ENCODE measurements around the gene TXNDC11.

TXNDC11 gene

DNA sequence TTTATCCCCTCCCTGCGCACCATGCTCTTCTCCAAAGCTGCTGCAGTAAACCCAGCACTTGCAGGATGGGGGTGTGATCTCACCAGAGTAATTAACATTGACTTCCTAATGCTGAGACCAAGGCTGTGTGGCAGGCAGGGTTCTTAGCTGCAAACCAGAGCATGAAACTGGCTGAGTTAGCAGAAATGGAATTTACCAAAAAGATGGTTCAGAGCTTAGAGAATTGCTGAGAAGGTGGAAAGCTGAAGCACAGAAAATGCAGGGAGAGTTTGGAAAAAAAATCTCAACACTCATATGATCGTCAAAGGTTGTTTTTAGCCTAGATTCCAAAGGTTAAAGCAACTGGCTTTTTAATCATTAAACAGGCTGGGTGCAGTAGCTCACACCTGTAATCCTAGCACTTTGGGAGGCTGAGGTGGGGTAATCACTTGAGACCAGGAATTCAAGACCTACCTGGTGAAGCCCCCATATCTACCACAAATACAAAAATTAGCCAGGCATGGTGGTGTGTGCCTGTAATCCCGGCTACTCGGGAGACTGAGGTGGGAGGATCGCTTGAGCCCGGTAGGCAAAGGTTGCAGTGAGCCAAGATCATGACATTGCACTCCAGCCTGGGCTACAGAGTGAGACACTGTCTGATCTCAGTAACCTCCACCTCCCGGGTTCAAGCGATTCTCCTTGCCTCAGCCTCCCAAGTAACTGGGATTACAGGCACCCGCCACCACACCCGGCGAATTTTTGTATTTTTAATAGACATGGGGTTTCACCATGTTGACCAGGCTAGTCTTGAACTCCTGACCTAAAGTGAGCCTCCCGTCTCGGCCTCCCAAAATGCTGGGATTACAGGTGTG lies 6.0 kb upstream of the TXNDC11 start:
- no peak for DNase-seq

GRCh38 chr16:11747949-11748403 lies 5.3 kb upstream of the TXNDC11 start:
- no peak for DNase-seq

GRCh38 chr16:11744075-11744470 lies 1.4 kb upstream of the TXNDC11 start:
- DNase-seq: no peak

GRCh38 chr16:11743308-11744074 lies 834 bp upstream of the TXNDC11 start:
- DNase-seq: no peak

DNA sequence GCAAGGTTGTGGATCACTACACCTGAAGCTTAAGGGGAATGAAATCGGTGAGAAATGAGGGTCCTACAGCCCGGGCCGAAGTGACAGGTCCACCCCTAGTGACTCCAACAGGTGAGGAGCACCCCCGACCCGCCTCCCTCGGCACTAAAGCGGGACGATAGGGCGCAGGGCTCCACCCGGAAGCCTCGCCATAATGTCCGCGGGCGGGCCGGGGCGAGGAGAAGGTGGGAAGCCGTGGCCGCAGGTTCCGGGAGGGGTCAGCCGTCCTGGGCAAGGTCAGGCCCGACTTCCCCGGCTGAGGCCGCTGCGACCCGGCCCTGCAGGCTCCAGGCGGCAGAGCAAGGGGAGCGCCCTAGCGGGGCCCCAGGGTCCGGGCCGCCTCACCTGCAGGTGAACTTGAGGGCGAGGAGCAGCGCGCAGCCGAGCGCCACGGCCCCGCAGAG lies 543 bp downstream of the TXNDC11 start:
- DNase-seq: no peak

DNA sequence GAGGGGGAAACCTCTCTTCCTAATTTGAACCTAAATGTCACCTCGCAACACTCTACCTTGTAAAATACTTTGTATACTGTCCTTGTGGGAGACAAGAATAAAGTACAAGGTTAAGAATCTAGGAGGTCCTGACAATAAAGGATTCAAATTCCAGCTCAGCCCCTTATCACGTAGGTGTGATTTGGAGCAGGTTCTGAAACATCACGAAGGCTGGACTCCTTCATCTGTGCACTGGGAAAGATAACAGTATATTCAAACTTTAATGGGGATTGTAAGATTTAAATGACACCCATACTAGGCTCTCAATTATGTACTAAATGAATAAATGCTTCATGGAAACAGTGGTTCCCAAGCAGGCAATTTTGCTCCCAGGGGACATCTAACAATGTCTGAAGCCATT lies 2.1 kb downstream of the TXNDC11 start:
- no peak for DNase-seq

DNA sequence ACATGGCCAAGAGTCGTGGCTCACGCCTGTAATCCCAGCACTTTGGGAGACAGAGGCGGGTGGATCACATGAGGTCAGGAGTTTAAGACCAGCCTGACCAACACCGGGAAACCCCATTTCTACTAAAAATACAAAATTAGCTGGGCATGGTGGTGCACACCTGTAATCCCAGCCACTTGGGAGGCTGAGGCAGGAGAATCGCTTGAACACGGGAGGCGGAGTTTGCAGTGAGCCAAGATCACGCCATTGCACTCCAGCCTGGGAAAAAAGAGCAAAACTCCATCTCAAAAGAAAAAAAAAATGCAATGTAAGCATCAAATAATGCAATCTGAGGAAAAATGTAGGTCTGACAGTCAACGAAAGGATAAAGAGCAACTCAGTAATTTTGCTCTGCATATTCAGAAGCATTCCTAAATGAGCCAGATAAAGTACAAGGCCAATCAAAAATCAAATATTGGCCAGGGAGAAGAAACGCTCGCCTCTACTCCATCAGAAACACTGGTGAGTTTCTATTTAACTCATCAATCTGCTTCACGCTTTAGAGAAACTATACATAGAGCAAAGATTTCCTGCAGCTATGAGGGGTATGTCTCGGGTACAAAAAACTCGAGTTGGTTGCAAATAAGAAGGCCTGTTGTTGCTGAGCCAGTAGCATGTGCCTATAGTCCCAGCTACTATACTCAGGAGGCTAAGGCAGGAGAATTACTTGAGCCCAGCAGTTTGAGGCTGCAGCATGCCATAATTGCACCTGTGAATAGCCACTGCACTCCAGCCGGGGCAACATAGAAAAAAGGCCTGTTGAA lies 3.7 kb downstream of the TXNDC11 start:
- DNase-seq: no peak

GRCh38 chr16:11737713-11738112 lies 4.9 kb downstream of the TXNDC11 start:
- no peak for DNase-seq

DNA sequence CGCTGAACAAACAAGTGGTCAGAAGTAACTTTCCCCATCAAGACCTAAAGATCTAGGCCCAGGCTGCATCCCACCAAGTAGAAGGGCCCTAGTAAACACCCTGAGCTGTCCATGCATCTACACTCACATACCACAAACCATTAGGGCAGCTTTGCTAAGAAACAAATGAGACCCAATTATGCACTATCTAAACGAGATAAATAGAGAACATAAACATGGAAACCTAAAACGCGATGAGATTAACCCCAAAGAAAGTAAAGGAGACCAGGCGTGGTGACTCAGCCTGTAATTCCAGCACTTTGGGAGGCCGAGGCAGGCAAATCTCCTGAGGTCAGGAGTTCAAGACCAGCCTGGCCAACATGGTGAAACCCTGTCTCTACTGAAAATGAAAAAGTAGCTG lies 5.8 kb downstream of the TXNDC11 start:
- DNase-seq: no peak

GRCh38 chr16:11735787-11736186 lies 6.9 kb downstream of the TXNDC11 start:
- no peak for DNase-seq

DNA sequence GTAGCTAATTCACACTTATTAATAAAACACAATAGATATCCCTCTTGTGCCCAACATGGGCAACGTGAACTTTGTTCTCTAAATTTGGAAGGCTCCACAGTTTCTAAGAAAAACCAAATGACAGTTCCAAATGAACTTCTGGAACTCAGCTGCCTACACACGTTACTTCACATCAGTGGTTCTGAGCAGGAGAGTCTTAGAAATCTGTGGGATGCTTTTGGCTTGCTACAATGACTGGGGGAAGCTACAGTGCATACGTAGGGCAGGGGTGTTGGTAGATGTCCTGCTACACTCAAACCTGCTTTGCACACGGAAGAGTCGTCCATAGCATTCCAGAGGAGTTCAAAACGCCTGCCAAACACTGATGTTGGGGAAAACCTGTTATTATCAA lies 8.0 kb downstream of the TXNDC11 start:
- DNase-seq: no peak

GRCh38 chr16:11734025-11734652 lies 8.5 kb downstream of the TXNDC11 start:
- no peak for DNase-seq

GRCh38 chr16:11731222-11731621 lies 11.4 kb downstream of the TXNDC11 start:
- no peak for DNase-seq

- no peak for DNase-seq
Observed at GRCh38 chr16:11729787-11730186, 12.9 kb downstream of the TXNDC11 start.

DNA sequence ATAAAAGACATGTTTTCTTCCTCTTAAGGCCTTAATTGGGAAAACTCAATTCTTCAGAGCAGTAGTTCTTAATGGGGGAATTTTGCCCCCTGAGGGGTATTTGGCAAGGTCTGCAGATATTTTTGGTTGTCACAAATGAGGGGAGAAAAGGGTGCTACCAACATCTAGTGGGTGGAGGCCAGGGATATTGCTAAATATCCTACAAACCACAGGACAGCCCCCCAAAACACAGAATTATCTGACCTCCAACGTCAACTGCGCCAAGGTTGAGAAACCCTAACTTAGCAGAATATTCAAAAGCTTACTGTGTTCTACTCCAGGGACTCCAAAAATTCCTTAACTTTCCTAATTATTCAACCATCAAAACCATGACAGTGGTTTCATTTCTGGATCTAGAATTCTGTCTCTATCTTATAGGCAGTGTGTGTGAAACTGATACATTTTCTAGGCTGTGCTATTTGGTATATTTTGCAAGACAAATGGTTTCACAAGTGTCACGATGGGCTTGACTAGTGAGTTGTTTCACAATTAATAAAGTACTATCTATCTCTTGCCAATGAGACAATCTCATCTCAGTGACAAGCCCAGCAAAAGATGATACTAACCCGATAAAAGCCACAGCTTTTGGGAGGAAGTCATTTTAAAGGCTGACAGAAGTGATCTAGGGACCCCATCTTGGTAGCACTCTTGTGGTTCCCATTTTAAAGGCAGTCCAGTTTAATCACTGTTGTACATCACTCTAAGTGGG lies 14.7 kb downstream of the TXNDC11 start:
- DNase-seq: no peak

- no peak for DNase-seq
Observed at GRCh38 chr16:11726008-11726407, 16.6 kb downstream of the TXNDC11 start.

- no peak for DNase-seq
Observed at GRCh38 chr16:11725457-11725856, 17.2 kb downstream of the TXNDC11 start.

GRCh38 chr16:11722468-11722808 lies 20.2 kb downstream of the TXNDC11 start:
- DNase-seq: no peak

DNA sequence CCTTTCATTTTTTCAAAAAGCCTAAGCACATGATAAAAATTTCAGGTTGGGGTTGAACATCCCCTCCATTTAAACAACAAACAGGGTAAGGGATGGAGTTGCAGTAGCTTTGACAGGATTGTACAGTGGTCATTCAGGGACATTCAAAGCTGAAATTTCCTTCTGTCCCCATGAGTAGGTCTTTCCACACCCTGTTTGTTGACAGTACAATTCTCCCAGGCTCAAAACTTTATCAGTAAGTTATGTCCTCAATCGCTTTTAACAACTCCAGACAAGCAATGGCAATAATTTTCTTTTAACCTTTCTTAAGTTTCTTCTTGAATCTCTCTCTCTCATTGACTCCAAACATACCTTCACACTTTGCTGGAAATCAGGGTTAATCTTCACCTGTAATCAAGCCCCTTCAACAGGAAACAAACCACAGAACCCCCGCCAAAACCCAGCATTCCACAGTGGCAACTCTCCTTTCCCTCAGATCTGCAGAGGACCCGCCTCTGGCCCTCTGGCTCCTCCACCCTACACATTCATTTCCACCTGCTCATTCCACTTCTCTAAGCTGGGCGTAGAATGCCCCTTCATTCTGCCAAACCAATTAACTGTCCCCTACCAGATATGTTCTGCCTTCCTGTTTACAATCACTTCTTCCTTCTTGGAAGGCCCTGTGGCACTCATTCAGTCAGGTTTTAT lies 20.7 kb downstream of the TXNDC11 start:
- no peak for DNase-seq

GRCh38 chr16:11719762-11720161 lies 22.9 kb downstream of the TXNDC11 start:
- DNase-seq: no peak

GRCh38 chr16:11719171-11719570 lies 23.5 kb downstream of the TXNDC11 start:
- DNase-seq: no peak

Measured in effector CD8-positive, alpha-beta T cell (primary cell).